ENCODE results near the gene CCNT1.

- TF ChIP-seq POLR2AphosphoS5 (IDR thresholded peaks at IDR 0.05; ENCODE audit: low read depth, low read length) (no peak), ESRRA (CRISPR knock-in tag; IDR thresholded peaks at IDR 0.05; ENCODE audit: low read depth) (no peak), ZNF543 (CRISPR knock-in tag; IDR thresholded peaks at IDR 0.05) (no peak), POLR2A (IDR thresholded peaks at IDR 0.05; ENCODE audit: insufficient read depth in 1 of 2, low read depth in 2 of 2, low read length in 2 of 2) (0 out of 4 replicates have a peak, but pooled peaks of 1 of the 2 experiments have one; percentile 25), ZNF501 (CRISPR knock-in tag; IDR thresholded peaks at IDR 0.05) (no peak), CBFB (CRISPR knock-in tag; IDR thresholded peaks at IDR 0.05) (no peak), CENPBD1 (CRISPR knock-in tag; IDR thresholded peaks at IDR 0.05; ENCODE audit: borderline replicate concordance, low read depth) (no peak), CREM (IDR thresholded peaks at IDR 0.05) (no peak), CREM (CRISPR knock-in tag; IDR thresholded peaks at IDR 0.05) (no peak), HNRNPUL1 (IDR thresholded peaks at IDR 0.05; ENCODE audit: low read depth, low read length) (no peak)
Observed at GRCh38 chr12:48695859-48696258, 20.6 kb downstream of the CCNT1 start.
